Fibroblast of peridontal ligament (primary cell): ENCODE results near the gene CEACAM19.
A peak's percentile ranks its signal among the peaks of the same experiment; 100 is the strongest.
"Not testable (repeated sequence)": the region's sequence is repeated elsewhere in the genome, so short reads cannot be mapped to it uniquely, and the experiment has no call there.

Source experiments
- DNase-seq: peaks from one replicate; pipeline ENCODE4 v3.0.0-alpha.2; 2010; ENCODE audit errors: extremely low read depth

Gene CEACAM19

GRCh38 chr19:44673510-44673909, 2.2 kb downstream of the CEACAM19 start:
- no peak for DNase-seq

GRCh38 chr19:44675521-44675920, 4.2 kb downstream of the CEACAM19 start:
- DNase-seq: no peak

GRCh38 chr19:44677019-44677811, 5.9 kb downstream of the CEACAM19 start:
- DNase-seq: peak; percentile 59

- DNase-seq: no peak
These were observed 9.3 kb downstream of the CEACAM19 start for GRCh38 chr19:44680536-44680935.

GRCh38 chr19:44681992-44682790, 10.9 kb downstream of the CEACAM19 start:
- no peak for DNase-seq

- no peak for DNase-seq
These were observed 11.5 kb downstream of the CEACAM19 start for GRCh38 chr19:44682807-44683206.

GRCh38 chr19:44683434-44684210, 12.3 kb downstream of the CEACAM19 start:
- DNase-seq: no peak

GRCh38 chr19:44684396-44684795, 13.1 kb downstream of the CEACAM19 start:
- DNase-seq: not testable (repeated sequence)

- DNase-seq: peak; percentile 87
These were observed 13.9 kb downstream of the CEACAM19 start for GRCh38 chr19:44684892-44685863.

- peak; percentile 33 for DNase-seq
These were observed 14.6 kb downstream of the CEACAM19 start for GRCh38 chr19:44685877-44686276.

GRCh38 chr19:44686896-44687295, 15.6 kb downstream of the CEACAM19 start:
- DNase-seq: no peak

- no peak for DNase-seq
These were observed 16.6 kb downstream of the CEACAM19 start for GRCh38 chr19:44687888-44688287.

- peak; percentile 70 for DNase-seq
These were observed 18.2 kb downstream of the CEACAM19 start for GRCh38 chr19:44689290-44690130.

- no peak for DNase-seq
These were observed 18.8 kb downstream of the CEACAM19 start for GRCh38 chr19:44690131-44690440.

GRCh38 chr19:44692379-44692721, 21.1 kb downstream of the CEACAM19 start:
- DNase-seq: no peak

- DNase-seq: no peak
These were observed 22.9 kb downstream of the CEACAM19 start for GRCh38 chr19:44694184-44694579.

- DNase-seq: no peak
These were observed 25.8 kb downstream of the CEACAM19 start for GRCh38 chr19:44696939-44697669.

GRCh38 chr19:44697670-44698034, 26.4 kb downstream of the CEACAM19 start:
- no peak for DNase-seq

- no peak for DNase-seq
These were observed 27.4 kb downstream of the CEACAM19 start, which contains the start of gene CEACAM16 for GRCh38 chr19:44698492-44699201. TSS of gene CEACAM16 (plus strand) at chr19:44699151. CDS start at chr19:44701457, 2,306 bp downstream.
